Skeletal muscle tissue (tissue), 4 donors: ENCODE results near the gene BATF2. TPM values are rescaled to one million over a fixed set of nuclear protein-coding genes. Genes with fewer than 3 reads are reported as not detected.
"Not testable (repeated sequence)": the region's sequence is repeated elsewhere in the genome, so short reads cannot be mapped to it uniquely, and the experiment has no call there.

ENCODE experiments used
- H3K27ac ChIP-seq: one replicate; pipeline ENCODE4 v1.7.0; 2013; ENCODE audit warnings: mild to moderate bottlenecking, low read depth, low read length, inconsistent platforms
- H3K27me3 ChIP-seq, 3 donors: one replicate each; pipeline ENCODE4 v1.7.0; 2013; ENCODE audit warnings: low read length in 3 of 3; ENCODE audit not compliant: control insufficient read depth in 3 of 3, insufficient read depth in 3 of 3
- H3K36me3 ChIP-seq, 3 donors: one replicate each; pipeline ENCODE4 v1.7.0; 2013; ENCODE audit warnings: low read length in 3 of 3; ENCODE audit not compliant: control insufficient read depth in 3 of 3, insufficient read depth in 3 of 3
- H3K4me1 ChIP-seq, 3 donors: one replicate each; pipeline ENCODE4 v1.7.0; 2013; ENCODE audit warnings: low read length in 3 of 3, mild to moderate bottlenecking in 3 of 3; ENCODE audit not compliant: control insufficient read depth in 3 of 3, insufficient read depth in 3 of 3
- H3K4me3 ChIP-seq, 3 donors: one replicate each; pipeline ENCODE4 v1.7.0; 2013; ENCODE audit warnings: low read length in 3 of 3
- H3K9ac ChIP-seq, 3 donors: one replicate each; pipeline ENCODE4 v1.7.0; 2013; ENCODE audit warnings: low read length in 3 of 3, mild to moderate bottlenecking in 3 of 3, moderate library complexity in 2 of 3, low read depth in 1 of 3
- H3K9me3 ChIP-seq, 3 donors: one replicate each; pipeline ENCODE4 v1.7.0; 2013; ENCODE audit warnings: low read length in 3 of 3; ENCODE audit not compliant: control insufficient read depth in 3 of 3
- total RNA-seq: library from RNA; depleted of rRNA; stranded (reverse); fragments of >200 nt; gene quantifications from one replicate; pipeline ENCODE4 v1.2.3, GENCODE V29; 2014
- donor health status: Osteomylitis.

BATF2 gene
- total RNA-seq, 1 donor from 2014 or later: 0.52 TPM

DNA sequence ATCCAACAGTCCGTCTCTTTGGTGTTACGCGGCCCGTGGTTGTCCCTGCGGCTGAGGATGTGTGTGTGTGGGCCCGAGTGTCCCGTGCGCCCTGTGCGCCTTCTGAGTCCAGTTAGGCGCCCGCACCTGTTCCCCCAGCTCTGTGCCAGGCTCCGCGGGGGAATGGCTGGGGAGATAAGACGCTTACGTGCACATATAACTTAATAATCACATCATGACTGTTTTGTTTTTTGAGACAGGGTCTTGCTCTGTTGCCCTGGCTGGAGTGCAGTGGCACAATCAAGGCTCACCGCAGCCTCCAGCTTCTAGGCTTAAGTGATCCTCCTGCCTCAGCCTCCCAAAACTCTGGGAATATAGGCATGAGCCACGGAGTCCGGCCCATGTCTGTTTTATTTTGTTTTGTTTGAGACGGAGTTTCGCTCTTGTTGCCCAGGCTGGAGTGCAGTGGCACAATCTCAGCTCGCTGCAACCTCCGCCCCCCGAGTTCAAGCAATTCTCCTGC is 18.0 kb upstream of the BATF2 start:
- Histone ChIP-seq H3K27me3 (no peaks in the 10 kb centered on the region), H3K9ac (peak overlapping the region; percentile 88 to 96 (median 94)), H3K4me1 (peaks cover 13 to 26% (median 13%) of the 10 kb centered on the region in 3 donors), H3K9me3 (no peaks in the 10 kb centered on the region), H3K36me3 (peaks cover 10 to 15% (median 12%) of the 10 kb centered on the region in 3 donors), H3K4me3 (peak overlapping the region; percentile 87 to 92 (median 92)), H3K27ac (peak overlapping the region; percentile 98)

DNA sequence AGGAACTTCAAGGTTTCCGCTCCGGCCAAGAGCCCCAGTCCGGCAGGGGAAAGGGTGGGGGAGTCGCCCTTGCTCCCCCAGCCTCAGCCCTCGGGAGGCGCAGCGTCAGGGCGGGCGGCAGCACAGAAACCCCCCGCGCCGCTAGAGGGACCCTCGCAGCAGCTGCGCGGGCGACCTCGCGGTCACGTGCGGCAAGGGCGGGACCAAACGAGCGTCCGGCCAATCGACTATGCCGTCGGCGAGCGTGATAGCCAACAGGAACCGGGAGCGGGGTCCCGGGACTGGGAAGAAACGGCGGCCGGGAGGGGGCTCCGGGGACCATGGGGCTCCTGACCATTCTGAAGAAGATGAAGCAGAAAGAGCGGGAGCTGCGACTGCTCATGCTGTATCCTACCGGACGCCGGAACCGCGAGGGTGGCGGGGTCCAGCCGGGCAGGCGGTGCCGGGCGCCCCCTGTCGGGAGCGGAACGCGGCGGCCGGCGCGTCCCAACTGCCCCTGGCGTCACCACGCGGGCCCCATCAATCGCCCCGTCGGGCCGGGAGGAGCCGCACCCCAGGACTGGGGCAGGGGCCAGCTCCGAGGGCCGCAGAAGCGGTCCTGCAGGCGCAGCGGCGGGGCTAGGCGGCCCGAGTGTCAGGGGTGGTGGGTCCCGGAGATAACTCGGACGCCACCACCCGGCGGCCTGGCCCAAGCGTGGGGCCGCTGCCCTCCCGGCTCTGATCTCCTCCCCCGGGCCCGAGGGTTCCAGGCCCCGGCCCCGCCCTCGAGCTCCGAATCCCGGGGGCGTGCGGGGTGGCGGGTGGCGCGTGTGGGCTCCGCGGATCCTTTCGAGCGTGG is 17.3 kb upstream of the BATF2 start, which contains the start of gene ARL2:
Gene ARL2 (plus strand): TSS at position 273 of the 838 bp plus-strand sequence. CDS start 48 bp downstream, at position 321.
- Histone ChIP-seq H3K9ac (peak within 1 kb of the TSS; percentile 88 to 96 (median 94)), H3K4me1 (peaks cover 13 to 26% (median 13%) of the 10 kb centered on the region in 3 donors), H3K27ac (peak within 1 kb of the TSS; percentile 98)

DNA sequence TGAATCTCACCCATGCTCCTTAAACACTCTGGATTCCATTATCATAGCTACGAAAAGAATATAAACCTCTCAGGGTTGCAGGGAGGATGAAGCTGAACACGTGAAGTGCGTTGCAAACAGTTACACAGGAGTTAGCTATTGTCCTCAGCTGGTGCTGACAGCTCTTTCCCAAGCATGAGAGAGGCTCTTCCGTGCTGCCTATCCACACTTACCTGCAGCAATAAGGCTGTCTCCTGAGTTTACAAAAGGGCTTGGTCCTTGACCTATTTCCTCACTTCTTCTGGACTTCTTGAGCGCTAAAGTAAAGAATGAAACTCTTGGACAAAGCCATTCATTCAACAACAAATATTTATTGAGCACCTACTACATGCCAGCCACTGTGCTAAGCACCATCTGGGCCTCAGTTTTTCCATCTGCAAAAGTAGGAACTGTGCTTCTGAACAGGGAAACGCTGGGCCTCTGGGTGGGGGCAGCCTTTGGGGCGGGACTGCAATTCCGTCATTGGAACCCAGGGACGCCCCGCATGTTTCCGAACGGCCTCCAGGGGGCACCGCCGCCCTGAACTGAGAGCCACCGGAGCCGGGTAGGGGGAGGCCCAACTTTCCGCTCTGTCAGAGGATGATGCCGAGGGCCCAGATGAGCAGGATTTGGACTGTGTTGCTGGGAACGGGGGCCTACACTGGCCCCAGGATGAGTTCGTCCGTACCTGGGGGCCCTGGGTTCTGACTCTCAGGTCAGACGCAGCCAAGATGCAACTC is 16.5 kb upstream of the BATF2 start:
- Histone ChIP-seq H3K36me3 (peaks cover 1 to 6% (median 5%) of the 10 kb centered on the region in 3 donors), H3K9ac (peak overlapping the region; percentile 88 to 96 (median 94))

More for the DNA sequence above, 17.3 kb upstream of the BATF2 start, which contains the start of gene ARL2:
- Histone ChIP-seq H3K4me3 (peak within 1 kb of the TSS; percentile 87 to 92 (median 92)), H3K9me3 (no peaks in the 10 kb centered on the region), H3K36me3 (peaks cover 7 to 13% (median 11%) of the 10 kb centered on the region in 3 donors), H3K27me3 (no peaks in the 10 kb centered on the region)

DNA sequence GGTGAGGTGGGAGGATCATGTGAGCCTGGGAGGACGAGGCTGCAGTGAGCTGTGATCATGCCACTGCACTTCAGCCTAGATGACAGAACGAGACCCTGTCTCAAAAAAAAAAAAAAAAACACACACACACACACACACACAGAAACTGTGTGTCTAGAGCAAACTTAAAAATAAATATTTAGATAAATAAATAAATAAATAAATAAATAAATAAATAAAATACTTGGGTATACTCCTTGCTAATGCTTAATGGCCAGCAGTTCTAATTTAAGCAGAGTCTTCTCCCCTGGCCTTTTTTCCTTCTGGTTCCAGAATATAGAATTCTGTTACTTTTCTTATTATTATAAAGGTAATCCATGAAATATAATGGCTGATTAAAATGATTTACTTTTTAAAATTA is 12.1 kb upstream of the BATF2 start:
- Histone ChIP-seq H3K4me3 (no peak overlapping the region), H3K9me3 (no peaks in the 10 kb centered on the region), H3K36me3 (no peaks in the 10 kb centered on the region), H3K27me3 (no peaks in the 10 kb centered on the region), H3K27ac (no peak overlapping the region), H3K4me1 (peaks cover 4 to 10% (median 7%) of the 10 kb centered on the region in 3 donors), H3K9ac (no peak overlapping the region)

More for the DNA sequence above, 16.5 kb upstream of the BATF2 start:
- H3K27me3 ChIP-seq: no peaks in the 10 kb centered on the region
- peaks cover 13 to 26% (median 13%) of the 10 kb centered on the region in 3 donors for H3K4me1 ChIP-seq
- no peaks in the 10 kb centered on the region for H3K9me3 ChIP-seq
- peak overlapping the region; percentile 98 for H3K27ac ChIP-seq
- peak overlapping the region; percentile 87 to 92 (median 92) for H3K4me3 ChIP-seq

GRCh38 chr11:65008016-65008415 is 11.2 kb upstream of the BATF2 start:
- Histone ChIP-seq H3K27ac (no peak overlapping the region), H3K4me1 (peaks cover under 1 to 3% (median 3%) of the 10 kb centered on the region in 3 donors), H3K4me3 (no peak overlapping the region), H3K36me3 (no peaks in the 10 kb centered on the region), H3K27me3 (no peaks in the 10 kb centered on the region), H3K9ac (no peak overlapping the region), H3K9me3 (no peaks in the 10 kb centered on the region)

DNA sequence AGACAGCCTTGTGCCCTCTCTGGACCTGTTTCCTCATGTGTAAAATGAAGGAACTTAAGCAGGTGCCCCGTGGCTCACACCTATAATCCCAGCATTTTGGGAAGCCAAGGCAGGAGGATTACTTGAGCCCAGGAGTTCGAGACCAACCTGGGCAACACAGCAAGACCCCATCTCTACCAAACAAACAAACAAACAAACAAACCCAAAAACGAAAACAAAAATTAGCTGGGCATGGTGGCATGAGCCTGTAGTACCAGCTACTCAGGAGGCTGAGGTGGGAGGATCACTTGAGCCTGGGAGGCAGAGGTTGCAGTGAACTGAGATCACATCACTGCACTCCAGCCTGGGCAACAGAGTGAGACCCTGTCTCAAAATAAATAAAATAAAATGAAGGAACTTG is 7.2 kb upstream of the BATF2 start:
- H3K4me3 ChIP-seq, H3K36me3 ChIP-seq, H3K4me1 ChIP-seq, H3K27me3 ChIP-seq, H3K9me3 ChIP-seq, H3K9ac ChIP-seq, H3K27ac ChIP-seq: not testable (repeated sequence)

DNA sequence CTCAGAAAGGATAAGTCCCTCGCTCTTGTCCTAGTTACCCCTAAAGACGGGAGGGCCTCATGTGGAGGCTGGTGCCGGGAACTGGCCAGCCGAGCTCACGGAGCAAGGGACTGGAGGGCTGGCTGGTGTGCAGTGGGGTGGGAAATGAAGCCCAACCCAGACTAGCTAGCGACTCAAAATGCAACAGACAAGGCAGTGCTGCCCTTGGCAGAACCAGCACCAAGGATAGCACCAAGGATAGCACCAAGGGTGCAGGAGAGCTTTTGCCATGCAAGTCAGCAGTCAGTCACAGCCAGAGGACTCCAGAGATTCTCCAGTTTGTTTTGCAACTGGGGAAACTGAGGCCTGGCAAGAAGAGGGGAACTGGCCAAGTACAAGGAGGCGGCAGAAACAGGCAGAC is 6.5 kb upstream of the BATF2 start:
- no peaks in the 10 kb centered on the region for H3K4me1 ChIP-seq

GRCh38 chr11:65002706-65003105 is 5.9 kb upstream of the BATF2 start:
- Histone ChIP-seq H3K27ac (no peak overlapping the region), H3K9me3 (no peaks in the 10 kb centered on the region), H3K4me3 (no peak overlapping the region), H3K4me1 (no peaks in the 10 kb centered on the region), H3K9ac (no peak overlapping the region), H3K36me3 (no peaks in the 10 kb centered on the region), H3K27me3 (no peaks in the 10 kb centered on the region)

More for the DNA sequence above, 6.5 kb upstream of the BATF2 start:
- Histone ChIP-seq H3K9me3 (no peaks in the 10 kb centered on the region), H3K36me3 (no peaks in the 10 kb centered on the region), H3K4me3 (no peak overlapping the region), H3K27me3 (no peaks in the 10 kb centered on the region), H3K27ac (no peak overlapping the region), H3K9ac (no peak overlapping the region)

DNA sequence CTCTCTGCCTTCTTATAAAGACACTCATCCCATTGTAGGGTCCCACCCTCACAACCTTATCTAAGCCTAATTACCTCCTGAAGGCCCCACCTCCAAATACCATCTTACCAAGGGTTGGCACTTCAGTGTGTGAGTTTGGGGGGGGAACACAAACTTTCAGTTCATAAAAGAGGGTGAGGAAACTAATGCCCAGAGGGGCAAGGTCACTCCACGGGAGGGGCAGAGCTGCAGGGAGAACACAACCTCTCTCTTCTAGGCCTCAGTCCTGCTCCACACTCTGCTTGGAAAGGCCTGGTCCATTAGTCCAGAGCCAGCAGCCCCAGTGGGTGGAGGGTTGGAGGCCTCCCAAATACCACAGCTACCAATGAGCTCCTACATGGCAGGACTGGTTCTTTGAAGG is 2.7 kb upstream of the BATF2 start:
- Histone ChIP-seq H3K27me3 (no peaks in the 10 kb centered on the region), H3K4me3 (no peak overlapping the region), H3K4me1 (peaks cover 11 to 19% (median 15%) of the 10 kb centered on the region in 3 donors), H3K9me3 (no peaks in the 10 kb centered on the region), H3K9ac (no peak overlapping the region), H3K36me3 (no peaks in the 10 kb centered on the region), H3K27ac (no peak overlapping the region)
